SK-N-MC (cell line): Measurements from ENCODE around the gene TLE7.

Experiments
- DNase-seq: peaks from one replicate; pipeline ENCODE4 v3.0.0-alpha.2; 2011; ENCODE audit warnings: low read depth, low spot score
- H3K27ac ChIP-seq: fragments of 200-600 bp; sonication (generic); 2 replicates; pipeline ENCODE4 v1.5.1; 2016; ENCODE audit warnings: mixed run types
- H3K36me3 ChIP-seq: fragments of 200-600 bp; sonication (generic); 2 replicates; pipeline ENCODE4 v1.6.1; 2017; ENCODE audit warnings: antibody characterized with exemption, low read length, mixed read lengths; ENCODE audit not compliant: insufficient read depth
- H3K4me3 ChIP-seq: fragments of 200-600 bp; sonication (generic); 2 replicates; pipeline ENCODE4 v1.5.1; 2016
- H3K9ac ChIP-seq: fragments of 200-600 bp; sonication (generic); 2 replicates; pipeline ENCODE4 v1.8.0; 2017; ENCODE audit warnings: mixed run types, mixed read lengths; ENCODE audit not compliant: insufficient read length
- H3K9me3 ChIP-seq: fragments of 200-600 bp; sonication (generic); 2 replicates; pipeline ENCODE4 v1.6.1; 2017; ENCODE audit warnings: low read depth, mild to moderate bottlenecking, antibody characterized with exemption, low read length, moderate library complexity, mixed read lengths
- EZH2 ChIP-seq: fragments of 200-600 bp; sonication (generic); IDR thresholded peaks from one replicate; pipeline ENCODE4 v1.6.1; 2017; ENCODE audit warnings: antibody characterized with exemption
- FOXP2 ChIP-seq: optimal IDR thresholded peaks from 2 replicates; pipeline ENCODE3; 2011; ENCODE audit warnings: mild to moderate bottlenecking, moderate library complexity; ENCODE audit not compliant: insufficient read depth; ENCODE audit errors: extremely low read length, control extremely low read depth
- POLR2AphosphoS5 ChIP-seq: IDR thresholded peaks from 2 replicates; pipeline ENCODE4 v1.6.1; 2012; ENCODE audit warnings: mild to moderate bottlenecking, low read depth, low read length, borderline replicate concordance

The TLE7 gene

GRCh38 chr16:71429581-71429980 is 12.3 kb downstream of the TLE7 start:
- Histone ChIP-seq H3K9me3 (no peaks in the 10 kb centered on the region), H3K36me3 (no peaks in the 10 kb centered on the region), H3K4me3 (no peak overlapping the region), H3K9ac (no peak overlapping the region), H3K27ac (no peak overlapping the region)
- no peak for DNase-seq
- TF ChIP-seq EZH2 (no peak), POLR2AphosphoS5 (no peak), FOXP2 (no peak)

GRCh38 chr16:71428883-71429282 is 13.0 kb downstream of the TLE7 start:
- Histone ChIP-seq H3K27ac (no peak overlapping the region), H3K9ac (no peak overlapping the region), H3K9me3 (no peaks in the 10 kb centered on the region), H3K4me3 (no peak overlapping the region), H3K36me3 (no peaks in the 10 kb centered on the region)
- DNase-seq: no peak
- no peak for TF ChIP-seq FOXP2
- TF ChIP-seq EZH2: no peak
- no peak for TF ChIP-seq POLR2AphosphoS5

GRCh38 chr16:71428385-71428784 is 13.5 kb downstream of the TLE7 start:
- TF ChIP-seq FOXP2 (no peak), POLR2AphosphoS5 (no peak), EZH2 (no peak)
- H3K27ac ChIP-seq: no peak overlapping the region
- H3K36me3 ChIP-seq: no peaks in the 10 kb centered on the region
- H3K4me3 ChIP-seq: no peak overlapping the region
- no peaks in the 10 kb centered on the region for H3K9me3 ChIP-seq
- DNase-seq: no peak
- H3K9ac ChIP-seq: no peak overlapping the region

GRCh38 chr16:71426880-71427615 is 14.8 kb downstream of the TLE7 start:
- Histone ChIP-seq H3K4me3 (no peak overlapping the region), H3K9ac (no peak overlapping the region), H3K36me3 (no peaks in the 10 kb centered on the region), H3K9me3 (no peaks in the 10 kb centered on the region), H3K27ac (no peak overlapping the region)
- DNase-seq: no peak
- TF ChIP-seq POLR2AphosphoS5 (no peak), EZH2 (no peak), FOXP2 (no peak)

- no peak overlapping the region for H3K27ac ChIP-seq
- TF ChIP-seq FOXP2 (no peak), EZH2 (no peak), POLR2AphosphoS5 (no peak)
- H3K9ac ChIP-seq: no peak overlapping the region
- no peaks in the 10 kb centered on the region for H3K36me3 ChIP-seq
- H3K4me3 ChIP-seq: 0 out of 2 replicates have a peak overlapping the region, but pooled peaks have one; percentile 12
- H3K9me3 ChIP-seq: no peaks in the 10 kb centered on the region
- peak; percentile 8 for DNase-seq
These were observed 15.6 kb downstream of the TLE7 start for GRCh38 chr16:71426069-71426879.

GRCh38 chr16:71425746-71426068 is 16.1 kb downstream of the TLE7 start:
- no peak overlapping the region for H3K27ac ChIP-seq
- DNase-seq: no peak
- no peak for TF ChIP-seq EZH2
- TF ChIP-seq POLR2AphosphoS5: no peak
- no peak for TF ChIP-seq FOXP2
- H3K9me3 ChIP-seq: no peaks in the 10 kb centered on the region
- no peak overlapping the region for H3K4me3 ChIP-seq
- H3K9ac ChIP-seq: no peak overlapping the region
- no peaks in the 10 kb centered on the region for H3K36me3 ChIP-seq

GRCh38 chr16:71424626-71425025 is 17.2 kb downstream of the TLE7 start:
- no peaks in the 10 kb centered on the region for H3K9me3 ChIP-seq
- no peak for TF ChIP-seq POLR2AphosphoS5
- no peak for TF ChIP-seq FOXP2
- TF ChIP-seq EZH2: no peak

GRCh38 chr16:71423865-71424264 is 18.0 kb downstream of the TLE7 start:
- no peak for TF ChIP-seq FOXP2
- no peak for TF ChIP-seq EZH2
- TF ChIP-seq POLR2AphosphoS5: no peak
- H3K36me3 ChIP-seq: no peaks in the 10 kb centered on the region
- no peaks in the 10 kb centered on the region for H3K9me3 ChIP-seq
- no peak overlapping the region for H3K27ac ChIP-seq
- no peak overlapping the region for H3K9ac ChIP-seq
- no peak overlapping the region for H3K4me3 ChIP-seq
- no peak for DNase-seq

More at GRCh38 chr16:71424626-71425025, 17.2 kb downstream of the TLE7 start:
- no peak for DNase-seq
- Histone ChIP-seq H3K9ac (no peak overlapping the region), H3K4me3 (no peak overlapping the region), H3K36me3 (no peaks in the 10 kb centered on the region), H3K27ac (no peak overlapping the region)
